IPS-15b (cell line): ENCODE data around the gene IGSF3.
"Not testable (repeated sequence)": the region's sequence is repeated elsewhere in the genome, so short reads cannot be mapped to it uniquely, and the experiment has no call there.

ENCODE experiments used
- H3K27me3 ChIP-seq: one replicate; pipeline ENCODE4 v1.6.1; 2013; ENCODE audit warnings: low read length; ENCODE audit not compliant: control insufficient read depth, insufficient read depth
- H3K36me3 ChIP-seq: one replicate; pipeline ENCODE4 v1.6.1; 2013; ENCODE audit warnings: low read length; ENCODE audit not compliant: control insufficient read depth, insufficient read depth
- H3K4me1 ChIP-seq: one replicate; pipeline ENCODE4 v1.6.1; 2013; ENCODE audit warnings: mild to moderate bottlenecking, low read length; ENCODE audit not compliant: control insufficient read depth, insufficient read depth
- H3K4me3 ChIP-seq: one replicate; pipeline ENCODE4 v1.5.1; 2013; ENCODE audit warnings: low read depth, low read length
- H3K9ac ChIP-seq: one replicate; pipeline ENCODE4 v1.6.1; 2013; ENCODE audit warnings: low read depth, mild to moderate bottlenecking, low read length
- H3K9me3 ChIP-seq: one replicate; pipeline ENCODE4 v1.6.1; 2013; ENCODE audit warnings: mild to moderate bottlenecking, low read length; ENCODE audit not compliant: control insufficient read depth, insufficient read depth

Gene IGSF3

DNA sequence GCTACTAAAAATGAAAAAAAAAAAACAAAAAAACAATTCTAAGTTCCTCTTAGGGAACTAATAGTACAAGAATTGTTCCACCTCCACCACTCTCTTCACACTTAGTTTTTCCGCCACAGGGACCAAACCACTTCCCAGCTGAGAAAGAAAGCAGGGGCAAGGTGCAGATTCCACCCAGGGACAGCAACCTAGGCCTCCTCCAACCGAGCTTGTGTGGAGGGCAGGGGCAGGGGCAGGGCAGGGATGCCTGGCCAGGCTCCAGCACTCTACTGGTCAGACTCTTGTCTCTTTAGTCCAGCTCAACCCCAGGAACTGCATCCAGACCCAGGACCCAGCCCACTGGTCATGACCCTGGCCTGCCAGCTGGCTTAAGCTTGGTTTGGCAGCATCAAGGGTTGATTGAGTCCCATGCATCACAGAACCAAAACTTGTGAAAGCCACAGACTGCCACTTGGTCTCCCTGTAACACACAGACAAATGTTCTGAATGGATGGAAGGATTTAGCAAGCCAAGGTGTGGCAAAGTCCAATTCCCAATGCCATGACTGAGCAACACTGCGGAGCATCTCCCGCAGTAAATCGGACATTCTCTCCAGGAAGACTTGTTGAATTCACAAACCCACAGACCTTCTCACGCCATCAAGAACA is 77.1 kb downstream of the IGSF3 start:
- not testable (repeated sequence) for H3K9ac ChIP-seq, H3K36me3 ChIP-seq, H3K4me3 ChIP-seq, H3K4me1 ChIP-seq, H3K9me3 ChIP-seq, H3K27me3 ChIP-seq

- not testable (repeated sequence) for H3K4me3 ChIP-seq, H3K9me3 ChIP-seq, H3K9ac ChIP-seq, H3K27me3 ChIP-seq, H3K36me3 ChIP-seq, H3K4me1 ChIP-seq
Measured at GRCh38 chr1:116589101-116589735, 78.3 kb downstream of the IGSF3 start.

GRCh38 chr1:116587501-116588227 is 79.9 kb downstream of the IGSF3 start:
- peaks cover 6% of the 10 kb centered on the region for H3K4me1 ChIP-seq
- no peak overlapping the region for H3K9ac ChIP-seq
- peaks cover 4% of the 10 kb centered on the region for H3K36me3 ChIP-seq
- H3K4me3 ChIP-seq: no peak overlapping the region
- H3K27me3 ChIP-seq: no peaks in the 10 kb centered on the region
- no peaks in the 10 kb centered on the region for H3K9me3 ChIP-seq

GRCh38 chr1:116586741-116587143 is 80.8 kb downstream of the IGSF3 start:
- Histone ChIP-seq H3K36me3 (peaks cover 4% of the 10 kb centered on the region), H3K27me3 (no peaks in the 10 kb centered on the region), H3K4me3 (no peak overlapping the region), H3K4me1 (peaks cover 3% of the 10 kb centered on the region), H3K9ac (no peak overlapping the region), H3K9me3 (no peaks in the 10 kb centered on the region)

GRCh38 chr1:116585886-116586285 is 81.6 kb downstream of the IGSF3 start:
- peaks cover 4% of the 10 kb centered on the region for H3K36me3 ChIP-seq
- H3K4me1 ChIP-seq: peaks cover 3% of the 10 kb centered on the region
- no peak overlapping the region for H3K4me3 ChIP-seq
- H3K9me3 ChIP-seq: no peaks in the 10 kb centered on the region
- no peaks in the 10 kb centered on the region for H3K27me3 ChIP-seq
- no peak overlapping the region for H3K9ac ChIP-seq

- H3K36me3 ChIP-seq: no peaks in the 10 kb centered on the region
- no peak overlapping the region for H3K9ac ChIP-seq
- H3K27me3 ChIP-seq: no peaks in the 10 kb centered on the region
- no peaks in the 10 kb centered on the region for H3K9me3 ChIP-seq
- no peaks in the 10 kb centered on the region for H3K4me1 ChIP-seq
- H3K4me3 ChIP-seq: no peak overlapping the region
Measured at GRCh38 chr1:116581323-116581885, 86.1 kb downstream of the IGSF3 start.

DNA sequence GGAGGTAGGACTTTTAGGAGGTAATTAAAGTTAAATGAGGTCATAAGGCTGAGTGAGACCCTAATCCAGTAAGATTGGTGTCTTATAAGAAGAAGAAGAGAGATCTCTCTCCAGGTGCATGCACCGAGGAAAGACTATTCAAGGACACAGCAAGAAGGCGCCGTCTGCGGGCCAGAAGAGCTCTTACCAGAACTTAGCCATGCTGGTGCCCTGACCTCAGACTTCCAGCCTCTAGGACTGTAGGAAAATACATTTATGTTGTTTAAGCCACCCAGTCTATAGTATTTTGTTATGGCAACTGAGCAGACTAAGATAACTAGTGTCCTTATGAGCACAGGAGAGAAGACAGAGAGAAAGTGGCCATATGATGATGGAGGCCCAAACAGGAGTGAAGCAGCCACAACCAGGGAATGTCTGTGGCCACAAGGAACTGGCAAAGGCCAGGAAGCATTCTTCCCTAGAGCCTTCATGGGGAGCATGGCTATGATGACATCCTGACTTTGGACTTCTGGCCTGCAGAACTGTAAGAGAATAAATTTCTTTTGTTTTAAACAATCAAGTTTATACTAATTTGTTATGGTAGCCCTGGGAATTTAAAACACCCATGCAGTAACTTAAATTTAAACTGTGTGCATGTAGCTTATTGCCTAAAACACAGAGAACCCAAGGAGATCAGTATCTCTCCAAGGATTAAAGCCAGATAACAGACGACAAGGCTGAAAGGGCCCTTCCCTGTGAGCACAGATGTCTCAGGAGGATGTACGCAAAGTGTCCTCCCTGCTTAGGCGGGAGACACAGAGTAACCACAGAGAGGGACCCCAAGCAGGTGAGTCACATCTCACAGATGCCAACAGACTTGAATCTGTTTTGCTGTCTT is 86.8 kb downstream of the IGSF3 start:
- H3K27me3 ChIP-seq: no peaks in the 10 kb centered on the region
- H3K9ac ChIP-seq: no peak overlapping the region
- no peaks in the 10 kb centered on the region for H3K36me3 ChIP-seq
- H3K9me3 ChIP-seq: no peaks in the 10 kb centered on the region
- no peak overlapping the region for H3K4me3 ChIP-seq
- H3K4me1 ChIP-seq: no peaks in the 10 kb centered on the region

GRCh38 chr1:116579259-116579875 is 88.2 kb downstream of the IGSF3 start:
- H3K4me1 ChIP-seq: peaks cover 2% of the 10 kb centered on the region
- H3K9me3 ChIP-seq: no peaks in the 10 kb centered on the region
- H3K27me3 ChIP-seq: no peaks in the 10 kb centered on the region
- H3K4me3 ChIP-seq: no peak overlapping the region
- no peak overlapping the region for H3K9ac ChIP-seq
- H3K36me3 ChIP-seq: no peaks in the 10 kb centered on the region

DNA sequence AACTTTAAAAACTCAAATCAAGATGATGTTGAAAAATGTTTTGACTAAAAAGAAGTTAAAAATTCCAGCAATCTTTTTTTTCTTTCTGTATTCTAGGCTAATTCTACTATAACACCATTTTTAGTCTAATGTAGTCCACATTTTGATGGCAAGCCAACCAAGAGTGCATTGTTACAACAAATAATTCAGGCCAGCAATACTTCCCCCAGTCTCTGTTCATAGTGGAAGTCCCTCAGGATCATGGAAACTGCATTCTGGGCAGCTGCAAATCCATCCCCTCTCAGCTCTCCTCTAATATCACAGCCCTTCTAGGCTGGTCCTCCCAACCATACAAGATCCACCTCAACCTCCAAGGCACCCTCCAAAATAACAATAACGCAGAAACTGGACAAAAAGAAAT is 89.0 kb downstream of the IGSF3 start:
- Histone ChIP-seq H3K9me3 (no peaks in the 10 kb centered on the region), H3K4me3 (no peak overlapping the region), H3K4me1 (peaks cover 2% of the 10 kb centered on the region), H3K9ac (no peak overlapping the region), H3K36me3 (no peaks in the 10 kb centered on the region), H3K27me3 (no peaks in the 10 kb centered on the region)

DNA sequence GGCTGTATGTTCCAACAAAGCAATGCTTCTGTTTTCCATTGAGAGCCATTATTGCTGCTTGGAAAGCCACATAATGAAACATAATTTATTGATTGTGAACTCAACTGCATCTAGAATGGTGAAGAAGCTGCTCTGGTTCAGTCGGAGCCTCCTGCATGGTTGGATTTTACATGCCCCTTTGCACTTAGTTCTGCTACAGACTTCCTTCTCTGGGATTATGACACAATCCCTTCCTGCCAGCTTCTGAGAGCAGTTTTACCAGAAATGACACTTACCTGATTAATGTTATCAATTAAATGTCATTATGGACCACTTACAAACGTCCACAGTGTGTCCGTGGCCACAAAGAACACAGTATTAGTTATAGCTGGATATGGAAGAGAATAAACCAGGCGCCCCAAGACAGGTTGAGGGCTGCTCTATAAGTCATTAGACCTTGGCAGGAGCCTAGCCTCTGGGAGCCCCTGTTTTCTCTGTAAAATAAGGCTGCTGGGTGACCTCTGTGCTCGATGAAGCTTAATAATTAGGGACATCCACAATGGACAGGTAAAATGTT is 89.7 kb downstream of the IGSF3 start:
- Histone ChIP-seq H3K4me1 (peaks cover 2% of the 10 kb centered on the region), H3K9ac (no peak overlapping the region), H3K9me3 (no peaks in the 10 kb centered on the region)

More for the DNA sequence above, 89.7 kb downstream of the IGSF3 start:
- Histone ChIP-seq H3K27me3 (no peaks in the 10 kb centered on the region), H3K36me3 (no peaks in the 10 kb centered on the region), H3K4me3 (no peak overlapping the region)
